Dendritic cell treated with granulocyte-macrophage colony-stimulating factor and Interleukin-4, amounts not matched to agents 40 ng/mL and 50 ng/mL, for 4 days (primary cell): ENCODE results near the gene MESD.

ENCODE experiments used
- H3K27ac Mint-ChIP-seq: one replicate; pipeline ENCODE4 v1.8.0; 2022; ENCODE audit warnings: mild to moderate bottlenecking, mixed read lengths
- H3K27me3 Mint-ChIP-seq: one replicate; pipeline ENCODE4 v1.8.0; 2022; ENCODE audit warnings: mild to moderate bottlenecking, mixed read lengths
- H3K36me3 Mint-ChIP-seq: one replicate; pipeline ENCODE4 v1.8.0; 2022; ENCODE audit warnings: low read depth, mixed read lengths
- H3K4me1 Mint-ChIP-seq: one replicate; pipeline ENCODE4 v1.8.0; 2022; ENCODE audit warnings: low read depth, mixed read lengths
- H3K4me3 Mint-ChIP-seq: one replicate; pipeline ENCODE4 v1.8.0; 2022; ENCODE audit warnings: mild to moderate bottlenecking, moderate library complexity, mixed read lengths
- H3K9me3 Mint-ChIP-seq: one replicate; pipeline ENCODE4 v1.8.0; 2022; ENCODE audit warnings: mixed read lengths
- intact Hi-C: fragments of 100-400 bp; cut with micrococcal nuclease; formaldehyde crosslinking; loops from one replicate; pipeline ENCODE4 v1.15.0; 2022

The MESD gene

DNA sequence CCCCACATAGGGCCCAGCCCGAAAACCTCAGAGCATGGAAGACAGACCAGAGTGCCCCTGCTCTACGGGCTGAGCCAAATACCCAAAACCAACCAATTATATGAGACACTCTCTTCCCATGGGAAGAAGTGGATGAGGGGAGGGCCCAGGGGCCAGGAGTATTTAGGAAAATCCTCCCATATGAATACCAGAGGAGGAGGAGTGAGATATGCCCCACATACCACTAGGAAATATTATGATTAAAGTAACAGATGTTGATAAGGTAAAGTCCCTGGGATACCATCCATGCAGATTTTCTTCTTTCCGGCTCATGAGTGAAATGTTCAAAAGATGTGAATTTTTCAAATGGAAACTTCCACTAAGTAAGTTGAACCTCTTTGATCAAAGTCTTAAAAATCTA lies 50.4 kb downstream of the MESD start:
- no peak overlapping the region for H3K27ac Mint-ChIP-seq
- intact Hi-C loops, result no loop called here
- H3K4me1 Mint-ChIP-seq, result no peaks in the 10 kb centered on the region

DNA sequence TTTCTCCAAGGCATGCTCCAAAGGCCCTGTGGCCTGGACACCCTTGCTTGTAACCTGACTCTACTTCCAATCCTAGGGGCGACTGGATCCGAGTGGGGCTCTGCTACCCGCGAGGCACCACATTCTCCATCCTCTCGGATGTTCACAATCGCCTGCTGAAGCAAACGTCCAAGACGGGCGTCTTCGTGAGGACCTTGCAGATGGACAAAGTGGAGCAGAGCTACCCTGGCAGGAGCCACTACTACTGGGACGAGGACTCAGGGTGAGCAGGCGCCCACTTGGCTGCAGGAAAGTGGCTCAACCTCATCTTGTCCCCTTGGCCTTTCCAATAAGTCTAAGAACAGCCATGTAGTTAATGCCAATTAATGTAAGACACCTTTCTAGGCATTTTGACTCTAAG lies 51.9 kb downstream of the MESD start:
- no peaks in the 10 kb centered on the region for H3K27me3 Mint-ChIP-seq

More for the DNA sequence above, 50.4 kb downstream of the MESD start:
- no peaks in the 10 kb centered on the region for H3K27me3 Mint-ChIP-seq
- peaks cover 48% of the 10 kb centered on the region for H3K36me3 Mint-ChIP-seq
- no peaks in the 10 kb centered on the region for H3K9me3 Mint-ChIP-seq
- no peak overlapping the region for H3K4me3 Mint-ChIP-seq

GRCh38 chr15:80936288-80937078 lies 53.1 kb downstream of the MESD start:
- Mint-ChIP-seq H3K36me3 (peaks cover 22% of the 10 kb centered on the region), H3K27me3 (no peaks in the 10 kb centered on the region), H3K27ac (no peak overlapping the region), H3K4me1 (no peaks in the 10 kb centered on the region), H3K9me3 (no peaks in the 10 kb centered on the region), H3K4me3 (no peak overlapping the region)
- intact Hi-C loops, result no loop called here

More for the DNA sequence above, 51.9 kb downstream of the MESD start:
- H3K4me3 Mint-ChIP-seq, result no peak overlapping the region
- H3K9me3 Mint-ChIP-seq, result no peaks in the 10 kb centered on the region
- intact Hi-C loops, result no loop called here
- H3K36me3 Mint-ChIP-seq, result peaks cover 34% of the 10 kb centered on the region
- no peaks in the 10 kb centered on the region for H3K4me1 Mint-ChIP-seq
- H3K27ac Mint-ChIP-seq, result no peak overlapping the region

DNA sequence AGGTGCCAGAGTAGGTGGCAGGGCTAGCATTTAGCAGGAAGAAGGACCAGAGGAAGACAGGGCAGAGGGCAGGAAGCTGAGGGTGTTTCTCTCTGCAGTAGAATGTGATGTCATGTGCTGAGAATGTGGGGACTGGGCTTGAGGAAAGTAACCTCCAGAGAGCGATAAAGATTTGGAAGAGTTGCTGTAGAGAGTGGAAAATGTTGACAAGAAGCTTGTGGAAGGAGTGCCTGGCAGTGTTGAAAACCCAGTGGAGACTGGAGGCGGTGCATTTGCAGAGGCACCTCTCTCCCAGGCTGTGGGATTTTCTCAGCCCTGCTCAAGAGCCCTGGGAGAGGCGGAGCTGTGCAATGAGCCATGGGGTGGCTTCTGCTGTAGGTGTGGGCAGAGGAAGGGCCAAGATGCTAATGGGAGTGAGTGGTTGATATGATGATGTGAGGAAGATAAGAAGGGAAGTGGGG lies 54.8 kb downstream of the MESD start:
- Mint-ChIP-seq H3K9me3 (no peaks in the 10 kb centered on the region), H3K36me3 (peaks cover 14% of the 10 kb centered on the region), H3K4me3 (no peak overlapping the region), H3K27me3 (no peaks in the 10 kb centered on the region), H3K4me1 (no peaks in the 10 kb centered on the region), H3K27ac (no peak overlapping the region)
- intact Hi-C loops, result no loop called here

DNA sequence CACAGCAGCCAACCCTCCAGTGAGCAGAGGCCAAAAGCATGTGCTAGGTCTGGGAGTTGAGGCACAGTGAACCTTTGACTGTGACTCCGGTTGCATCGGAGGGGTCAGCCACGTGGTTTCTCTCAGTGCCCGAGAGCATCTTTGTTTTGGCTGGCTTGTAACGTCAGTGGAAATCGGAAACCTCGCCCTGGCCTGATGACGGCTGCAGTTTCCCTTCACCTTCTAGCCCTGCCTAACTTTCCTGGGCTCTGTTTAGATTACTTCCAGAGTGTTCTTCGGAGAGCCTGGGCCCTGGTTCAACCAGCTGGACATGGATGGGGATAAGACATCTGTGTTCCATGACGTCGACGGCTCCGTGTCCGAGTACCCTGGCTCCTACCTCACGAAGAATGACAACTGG lies 56.6 kb downstream of the MESD start:
- no peaks in the 10 kb centered on the region for H3K4me1 Mint-ChIP-seq
- peaks cover 14% of the 10 kb centered on the region for H3K36me3 Mint-ChIP-seq
- no peak overlapping the region for H3K4me3 Mint-ChIP-seq
- H3K27ac Mint-ChIP-seq, result no peak overlapping the region
- H3K9me3 Mint-ChIP-seq, result no peaks in the 10 kb centered on the region
- no peaks in the 10 kb centered on the region for H3K27me3 Mint-ChIP-seq
- intact Hi-C loops, result no loop called here

DNA sequence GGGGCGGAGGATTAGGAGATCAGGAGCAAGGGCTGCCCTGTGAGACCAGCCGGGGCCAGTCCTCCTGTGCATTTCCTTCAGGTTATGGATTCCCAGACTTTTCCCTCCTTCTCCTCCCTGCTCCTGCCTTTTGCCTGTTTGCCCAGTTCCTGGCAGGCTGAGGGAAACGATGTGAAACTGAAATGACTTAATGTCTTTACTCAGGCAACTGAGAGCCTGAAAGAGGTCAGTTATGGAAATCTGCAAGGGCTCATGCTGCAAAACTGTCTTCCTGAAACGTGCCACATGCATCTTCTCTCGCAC lies 57.2 kb downstream of the MESD start:
- intact Hi-C loops, result no loop called here
- H3K4me1 Mint-ChIP-seq, result no peaks in the 10 kb centered on the region
- H3K9me3 Mint-ChIP-seq, result no peaks in the 10 kb centered on the region
- H3K27ac Mint-ChIP-seq, result no peak overlapping the region
- no peaks in the 10 kb centered on the region for H3K27me3 Mint-ChIP-seq
- no peak overlapping the region for H3K4me3 Mint-ChIP-seq
- H3K36me3 Mint-ChIP-seq, result peaks cover 10% of the 10 kb centered on the region

- no peaks in the 10 kb centered on the region for H3K9me3 Mint-ChIP-seq
- no peaks in the 10 kb centered on the region for H3K27me3 Mint-ChIP-seq
- intact Hi-C loops, result no loop called here
- no peaks in the 10 kb centered on the region for H3K4me1 Mint-ChIP-seq
- H3K36me3 Mint-ChIP-seq, result peaks cover 9% of the 10 kb centered on the region
- H3K27ac Mint-ChIP-seq, result no peak overlapping the region
- H3K4me3 Mint-ChIP-seq, result no peak overlapping the region
Measured at GRCh38 chr15:80931721-80932512, 57.7 kb downstream of the MESD start.

- intact Hi-C loops, result no loop called here
- no peak overlapping the region for H3K27ac Mint-ChIP-seq
- peaks cover 3% of the 10 kb centered on the region for H3K36me3 Mint-ChIP-seq
- H3K9me3 Mint-ChIP-seq, result no peaks in the 10 kb centered on the region
- H3K4me3 Mint-ChIP-seq, result no peak overlapping the region
- peaks cover 5% of the 10 kb centered on the region for H3K4me1 Mint-ChIP-seq
- H3K27me3 Mint-ChIP-seq, result no peaks in the 10 kb centered on the region
Measured at GRCh38 chr15:80931191-80931590, 58.4 kb downstream of the MESD start.

- Mint-ChIP-seq H3K36me3 (no peaks in the 10 kb centered on the region), H3K9me3 (no peaks in the 10 kb centered on the region), H3K4me3 (no peak overlapping the region), H3K27ac (no peak overlapping the region), H3K27me3 (no peaks in the 10 kb centered on the region), H3K4me1 (peaks cover 6% of the 10 kb centered on the region)
- intact Hi-C loops, result no loop called here
Measured at GRCh38 chr15:80929689-80930088, 59.9 kb downstream of the MESD start.

- intact Hi-C loops, result no loop called here
- H3K9me3 Mint-ChIP-seq, result no peaks in the 10 kb centered on the region
- H3K4me1 Mint-ChIP-seq, result peaks cover 6% of the 10 kb centered on the region
- H3K36me3 Mint-ChIP-seq, result no peaks in the 10 kb centered on the region
- H3K4me3 Mint-ChIP-seq, result no peak overlapping the region
- no peaks in the 10 kb centered on the region for H3K27me3 Mint-ChIP-seq
- no peak overlapping the region for H3K27ac Mint-ChIP-seq
Measured at GRCh38 chr15:80929225-80929624, 60.4 kb downstream of the MESD start.

GRCh38 chr15:80926126-80926525 lies 63.5 kb downstream of the MESD start:
- intact Hi-C loops, result no loop called here
- H3K36me3 Mint-ChIP-seq, result no peaks in the 10 kb centered on the region
- no peak overlapping the region for H3K4me3 Mint-ChIP-seq
- no peaks in the 10 kb centered on the region for H3K9me3 Mint-ChIP-seq
- H3K4me1 Mint-ChIP-seq, result peaks cover 6% of the 10 kb centered on the region
- H3K27ac Mint-ChIP-seq, result no peak overlapping the region
- no peaks in the 10 kb centered on the region for H3K27me3 Mint-ChIP-seq

DNA sequence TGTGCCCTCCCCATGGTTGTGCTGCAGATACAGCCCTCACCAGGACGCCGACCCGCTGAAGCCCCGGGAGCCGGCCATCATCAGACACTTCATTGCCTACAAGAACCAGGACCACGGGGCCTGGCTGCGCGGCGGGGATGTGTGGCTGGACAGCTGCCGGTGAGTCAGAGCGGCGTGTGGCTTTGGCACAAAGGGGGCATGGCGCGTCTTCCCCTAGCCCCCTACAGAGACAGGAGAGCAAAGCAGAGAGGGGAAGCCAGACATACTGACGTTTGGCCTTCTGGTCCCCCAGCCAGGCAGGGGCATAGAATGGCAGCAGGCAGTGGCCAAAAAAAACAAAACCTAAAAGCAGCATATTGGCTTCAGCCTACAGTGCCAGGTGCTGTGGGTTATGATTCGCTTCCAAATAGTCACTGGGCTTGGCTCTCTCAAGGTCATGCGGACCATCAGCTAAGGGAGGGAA lies 64.0 kb downstream of the MESD start:
- Mint-ChIP-seq H3K9me3 (no peaks in the 10 kb centered on the region), H3K27me3 (no peaks in the 10 kb centered on the region), H3K36me3 (no peaks in the 10 kb centered on the region), H3K27ac (no peak overlapping the region), H3K4me3 (no peak overlapping the region), H3K4me1 (peaks cover 6% of the 10 kb centered on the region)
- intact Hi-C loops, result no loop called here

DNA sequence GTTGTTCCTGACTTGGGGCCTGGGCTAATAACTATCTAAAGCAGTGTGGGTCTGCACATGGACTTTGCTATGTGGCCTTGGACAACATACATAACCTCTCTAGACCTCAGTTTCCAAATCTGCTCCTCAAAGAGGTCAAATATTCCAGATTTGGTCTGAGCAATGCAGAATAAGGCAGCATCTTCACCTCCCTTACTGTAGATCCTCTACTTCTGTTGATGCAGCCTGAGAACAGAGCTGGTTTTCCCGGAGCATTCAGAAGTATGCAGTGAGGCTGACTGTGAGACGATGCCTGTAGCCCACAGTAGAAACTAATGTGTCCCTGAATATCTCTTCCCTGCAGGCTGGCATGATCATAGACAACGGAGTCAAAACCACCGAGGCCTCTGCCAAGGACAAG lies 65.3 kb downstream of the MESD start:
- Mint-ChIP-seq H3K9me3 (no peaks in the 10 kb centered on the region), H3K4me3 (no peak overlapping the region)
- intact Hi-C loops, result no loop called here

DNA sequence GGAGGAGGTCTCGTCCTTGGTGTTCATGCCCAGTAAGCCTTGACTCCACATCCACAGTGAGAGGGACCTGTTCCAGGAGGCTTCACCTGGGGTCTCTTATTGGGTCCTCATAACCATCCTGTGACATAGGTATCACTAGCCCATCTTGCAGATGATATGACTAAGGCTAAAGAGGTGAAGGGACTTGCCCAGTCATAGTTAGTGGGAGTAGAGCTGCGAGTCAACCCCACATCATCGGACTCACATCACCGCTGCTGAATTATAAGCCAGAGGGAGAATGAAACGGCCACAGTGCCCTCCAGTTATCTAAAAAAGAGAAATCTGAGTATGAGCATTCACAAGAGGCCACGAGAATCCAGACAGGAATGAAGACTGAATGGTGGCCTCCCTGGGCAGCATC lies 66.0 kb downstream of the MESD start:
- Mint-ChIP-seq H3K4me1 (peaks cover 6% of the 10 kb centered on the region), H3K9me3 (no peaks in the 10 kb centered on the region), H3K4me3 (no peak overlapping the region), H3K27me3 (no peaks in the 10 kb centered on the region), H3K36me3 (no peaks in the 10 kb centered on the region), H3K27ac (no peak overlapping the region)
- intact Hi-C loops, result no loop called here

More for the DNA sequence above, 65.3 kb downstream of the MESD start:
- Mint-ChIP-seq H3K27ac (no peak overlapping the region), H3K36me3 (no peaks in the 10 kb centered on the region), H3K4me1 (peaks cover 6% of the 10 kb centered on the region), H3K27me3 (no peaks in the 10 kb centered on the region)
